ENCODE results near the gene UMAD1.

Gene UMAD1

GRCh38 chr7:7920056-7920455 lies 279.5 kb downstream of the UMAD1 start:
- no peak for TF ChIP-seq CTCF (IDR thresholded peaks at IDR 0.05; ENCODE audit: extremely low read depth, missing control alignments)
- DNase-seq (ENCODE audit: low spot score): no peak

- TF ChIP-seq CTCF (IDR thresholded peaks at IDR 0.05; ENCODE audit: extremely low read depth, missing control alignments): no peak
- peak; percentile 59 for DNase-seq (ENCODE audit: low spot score)
Observed at GRCh38 chr7:7920481-7920880, 279.9 kb downstream of the UMAD1 start.

- TF ChIP-seq CTCF (IDR thresholded peaks at IDR 0.05; ENCODE audit: extremely low read depth, missing control alignments): no peak
- no peak for DNase-seq (ENCODE audit: low spot score)
Observed at GRCh38 chr7:7921830-7922229, 281.3 kb downstream of the UMAD1 start.

- no peak for DNase-seq (ENCODE audit: low spot score)
- no peak for TF ChIP-seq CTCF (IDR thresholded peaks at IDR 0.05; ENCODE audit: extremely low read depth, missing control alignments)
Observed at GRCh38 chr7:7922684-7923385, 282.3 kb downstream of the UMAD1 start.

- no peak for TF ChIP-seq CTCF (IDR thresholded peaks at IDR 0.05; ENCODE audit: extremely low read depth, missing control alignments)
- no peak for DNase-seq (ENCODE audit: low spot score)
Observed at GRCh38 chr7:7923818-7924217, 283.3 kb downstream of the UMAD1 start.

- DNase-seq (ENCODE audit: low spot score): no peak
- no peak for TF ChIP-seq CTCF (IDR thresholded peaks at IDR 0.05; ENCODE audit: extremely low read depth, missing control alignments)
Observed at GRCh38 chr7:7924303-7924702, 283.8 kb downstream of the UMAD1 start.
